ENCODE measurements around the gene LSM14A. TPM values are rescaled to one million over a fixed set of nuclear protein-coding genes. Genes with fewer than 3 reads are reported as not detected.

Gene LSM14A
- total and polyA plus RNA-seq, 2 of the 8 experiments (the other 6 are each of a cell fraction or from before 2014, with no cell fraction given) = 117 to 195 TPM

DNA sequence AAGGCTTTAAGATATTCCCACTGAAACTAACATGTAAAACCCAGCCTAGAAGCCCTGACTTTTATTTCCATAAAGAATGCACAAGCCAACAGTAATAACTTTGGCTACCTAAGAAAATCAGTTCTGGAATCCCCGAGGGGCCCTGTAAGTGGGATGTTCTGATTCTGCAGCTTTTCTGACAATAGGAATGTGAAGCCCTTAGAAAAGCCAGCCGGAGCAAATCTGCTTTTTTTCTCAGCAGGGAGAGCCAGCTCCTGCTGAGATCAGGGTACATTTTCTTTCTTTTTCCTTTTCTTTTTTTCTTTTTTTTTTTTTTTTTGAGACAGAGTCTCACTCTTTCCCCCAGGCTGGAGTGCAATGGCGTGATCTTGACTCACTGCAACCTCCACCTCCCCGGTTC lies 74.0 kb downstream of the LSM14A start (continued):
- TF ChIP-seq CHD7 (IDR thresholded peaks at IDR 0.05; ENCODE audit: insufficient replicate concordance, low read length) = no peak
- TF ChIP-seq NANOG (IDR thresholded peaks at IDR 0.05; ENCODE audit: insufficient read depth, low read depth, low read length, poor library complexity, severe bottlenecking) = no peak
- no peak for TF ChIP-seq CTBP2 (IDR thresholded peaks at IDR 0.05; ENCODE audit: borderline replicate concordance, insufficient read depth, insufficient read length, low read length)
- TF ChIP-seq RXRA (IDR thresholded peaks at IDR 0.05; ENCODE audit: insufficient read depth, low read depth, low read length) = no peak
